HG03139 (cell line): ENCODE results near the gene MDN1.
"Not testable (repeated sequence)": the region's sequence is repeated elsewhere in the genome, so short reads cannot be mapped to it uniquely, and the experiment has no call there.

Source experiments
- ATAC-seq: cut with Tn5 transposase; IDR thresholded peaks from one replicate; pipeline ENCODE4 v1.9.1; 2021; ENCODE audit not compliant: unreplicated experiment

The MDN1 gene

GRCh38 chr6:89817481-89817880 is 2.1 kb downstream of the MDN1 start:
- ATAC-seq = no peak

- ATAC-seq = not testable (repeated sequence)
Measured at GRCh38 chr6:89813422-89813821, 6.2 kb downstream of the MDN1 start.

GRCh38 chr6:89807581-89807980 is 12.0 kb downstream of the MDN1 start:
- no peak for ATAC-seq

- no peak for ATAC-seq
Measured at GRCh38 chr6:89805814-89806371, 13.7 kb downstream of the MDN1 start.

GRCh38 chr6:89803271-89803670 is 16.3 kb downstream of the MDN1 start:
- ATAC-seq = no peak

GRCh38 chr6:89799756-89800155 is 19.8 kb downstream of the MDN1 start:
- ATAC-seq = no peak

- ATAC-seq = no peak
Measured at GRCh38 chr6:89799096-89799495, 20.5 kb downstream of the MDN1 start.

- no peak for ATAC-seq
Measured at GRCh38 chr6:89797317-89797716, 22.3 kb downstream of the MDN1 start.

- ATAC-seq = no peak
Measured at GRCh38 chr6:89794324-89794723, 25.3 kb downstream of the MDN1 start.

GRCh38 chr6:89793586-89793985 is 26.0 kb downstream of the MDN1 start:
- no peak for ATAC-seq

GRCh38 chr6:89792881-89793280 is 26.7 kb downstream of the MDN1 start:
- ATAC-seq = no peak

GRCh38 chr6:89790403-89790802 is 29.2 kb downstream of the MDN1 start:
- no peak for ATAC-seq

GRCh38 chr6:89789980-89790379 is 29.6 kb downstream of the MDN1 start:
- no peak for ATAC-seq

- no peak for ATAC-seq
Measured at GRCh38 chr6:89787660-89788328, 31.8 kb downstream of the MDN1 start.

GRCh38 chr6:89786970-89787369 is 32.6 kb downstream of the MDN1 start:
- no peak for ATAC-seq

- no peak for ATAC-seq
Measured at GRCh38 chr6:89784838-89785237, 34.8 kb downstream of the MDN1 start.

- not testable (repeated sequence) for ATAC-seq
Measured at GRCh38 chr6:89783293-89783692, 36.3 kb downstream of the MDN1 start.

GRCh38 chr6:89782222-89782621 is 37.4 kb downstream of the MDN1 start:
- no peak for ATAC-seq

- no peak for ATAC-seq
Measured at GRCh38 chr6:89781070-89782034, 38.2 kb downstream of the MDN1 start.

GRCh38 chr6:89777455-89777854 is 42.1 kb downstream of the MDN1 start:
- no peak for ATAC-seq

- ATAC-seq = no peak
Measured at GRCh38 chr6:89776583-89777233, 42.9 kb downstream of the MDN1 start.
